ENCODE results near the gene PXDC1. TPM values are rescaled to one million over a fixed set of nuclear protein-coding genes. Genes with fewer than 3 reads are reported as not detected.

PXDC1 gene
- total RNA-seq, 1 donor from 2014 or later = 7.5 TPM

DNA sequence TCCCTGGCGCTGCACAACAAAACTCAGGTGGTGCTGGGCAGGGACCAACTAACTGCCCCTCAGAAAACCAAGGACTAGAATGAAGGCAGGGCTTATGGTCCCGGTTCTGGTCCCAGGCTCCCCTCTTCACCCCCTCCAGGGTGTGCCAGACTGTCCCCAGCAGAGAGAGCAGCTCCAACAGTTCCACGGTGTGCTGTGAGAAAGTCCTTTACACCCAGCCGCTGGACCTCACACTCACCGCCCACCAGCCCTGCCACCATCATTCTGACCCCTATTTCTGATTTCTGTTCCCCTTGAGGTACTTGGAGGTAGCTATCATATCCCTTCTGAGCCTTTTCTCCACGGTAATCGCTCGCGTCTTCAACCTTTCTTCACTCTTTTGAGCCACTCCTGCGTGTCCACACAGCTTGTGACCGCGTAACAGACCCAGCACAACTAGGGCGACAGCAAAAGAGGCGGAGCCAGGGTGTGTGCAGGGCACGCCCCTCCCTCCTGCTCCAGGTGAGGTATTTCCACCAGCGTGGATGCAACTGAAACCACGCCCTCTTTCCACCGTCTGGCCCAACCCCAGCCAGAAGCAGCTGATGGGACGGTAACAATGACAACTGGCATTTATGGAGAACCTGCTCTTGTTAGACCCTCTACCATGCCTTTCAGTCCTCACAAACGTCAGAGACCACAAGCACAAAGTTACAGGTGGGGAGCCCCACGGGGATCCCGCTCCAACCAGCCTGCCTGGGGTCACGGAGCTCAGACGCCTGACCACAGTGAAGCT is 2.3 kb downstream of the PXDC1 start:
- Mint-ChIP-seq H3K27ac (ENCODE audit: unreplicated experiment) (peak overlapping the region; percentile 1), H3K4me3 (ENCODE audit: unreplicated experiment) (peak overlapping the region; percentile 53)

DNA sequence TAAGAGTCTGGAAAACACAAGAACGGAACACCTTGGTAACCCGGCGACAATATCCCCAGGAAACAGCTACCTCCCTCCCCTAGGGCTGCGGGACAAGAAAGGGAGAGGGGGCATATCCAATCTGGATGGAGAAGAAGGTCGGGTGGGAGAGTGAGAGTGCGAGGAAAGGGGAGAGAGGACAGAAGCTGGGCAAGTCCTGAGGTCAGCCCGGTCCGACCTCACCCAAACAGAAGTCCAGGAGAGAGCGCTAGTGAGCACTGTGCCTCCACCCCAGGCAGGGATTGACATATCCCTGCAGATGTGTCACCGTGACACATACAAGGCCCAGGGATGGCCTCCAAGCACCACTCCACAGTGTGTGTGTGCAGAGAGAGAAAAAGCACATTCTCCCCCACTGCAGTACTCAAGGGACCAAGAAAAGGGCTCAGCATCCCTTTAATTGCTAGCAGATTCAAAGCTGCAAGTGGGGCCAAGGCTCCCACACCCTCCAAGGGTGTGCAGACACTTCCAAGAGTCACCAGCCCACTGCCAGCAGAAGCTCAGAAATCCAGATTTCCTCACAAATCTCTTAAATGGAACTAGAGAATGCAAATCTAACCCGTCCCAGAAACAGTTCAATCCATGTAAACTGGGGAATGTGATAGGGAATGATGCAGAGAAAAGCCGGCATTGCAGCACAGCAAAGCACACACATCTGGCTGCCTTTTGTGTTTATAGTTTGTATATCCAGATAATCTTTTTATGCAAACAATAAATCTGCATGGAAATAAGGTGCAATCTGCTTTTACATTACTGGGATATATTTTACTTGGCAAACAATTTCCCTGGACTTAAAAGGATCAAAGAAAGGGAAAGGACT is 3.1 kb downstream of the PXDC1 start:
- Mint-ChIP-seq H3K4me3 (ENCODE audit: unreplicated experiment) (no peak overlapping the region), H3K27me3 (ENCODE audit: unreplicated experiment) (peaks cover 12% of the 10 kb centered on the region), H3K27ac (ENCODE audit: unreplicated experiment) (no peak overlapping the region), H3K9me3 (ENCODE audit: unreplicated experiment) (peaks cover 13% of the 10 kb centered on the region), H3K4me1 (ENCODE audit: low read depth, unreplicated experiment) (peaks cover 22% of the 10 kb centered on the region), H3K36me3 (ENCODE audit: unreplicated experiment) (no peaks in the 10 kb centered on the region)
- DNase-seq = peak; percentile 85
- TF ChIP-seq CTCF (IDR thresholded peaks at IDR 0.05; ENCODE audit: partially characterized antibody, unreplicated experiment) = peak; percentile 59

More for the DNA sequence above, 2.3 kb downstream of the PXDC1 start:
- Mint-ChIP-seq H3K36me3 (ENCODE audit: unreplicated experiment) (no peaks in the 10 kb centered on the region), H3K27me3 (ENCODE audit: unreplicated experiment) (peaks cover 10% of the 10 kb centered on the region), H3K4me1 (ENCODE audit: low read depth, unreplicated experiment) (peaks cover 18% of the 10 kb centered on the region), H3K9me3 (ENCODE audit: unreplicated experiment) (peaks cover 12% of the 10 kb centered on the region)
- no peak for DNase-seq
- no peak for TF ChIP-seq CTCF (IDR thresholded peaks at IDR 0.05; ENCODE audit: partially characterized antibody, unreplicated experiment)

GRCh38 chr6:3747100-3747737 is 4.3 kb downstream of the PXDC1 start:
- H3K4me1 Mint-ChIP-seq (ENCODE audit: low read depth, unreplicated experiment) = peaks cover 26% of the 10 kb centered on the region
- no peaks in the 10 kb centered on the region for H3K36me3 Mint-ChIP-seq (ENCODE audit: unreplicated experiment)
- no peak for DNase-seq

GRCh38 chr6:3746696-3747095 is 4.8 kb downstream of the PXDC1 start:
- DNase-seq = no peak
- TF ChIP-seq CTCF (IDR thresholded peaks at IDR 0.05; ENCODE audit: partially characterized antibody, unreplicated experiment) = no peak
- H3K4me1 Mint-ChIP-seq (ENCODE audit: low read depth, unreplicated experiment) = peaks cover 26% of the 10 kb centered on the region
- H3K9me3 Mint-ChIP-seq (ENCODE audit: unreplicated experiment) = peaks cover 13% of the 10 kb centered on the region
- no peaks in the 10 kb centered on the region for H3K36me3 Mint-ChIP-seq (ENCODE audit: unreplicated experiment)
- peaks cover 9% of the 10 kb centered on the region for H3K27me3 Mint-ChIP-seq (ENCODE audit: unreplicated experiment)
- H3K4me3 Mint-ChIP-seq (ENCODE audit: unreplicated experiment) = no peak overlapping the region
- H3K27ac Mint-ChIP-seq (ENCODE audit: unreplicated experiment) = no peak overlapping the region

More at GRCh38 chr6:3747100-3747737, 4.3 kb downstream of the PXDC1 start:
- H3K27ac Mint-ChIP-seq (ENCODE audit: unreplicated experiment) = no peak overlapping the region
- TF ChIP-seq CTCF (IDR thresholded peaks at IDR 0.05; ENCODE audit: partially characterized antibody, unreplicated experiment) = no peak
- peaks cover 9% of the 10 kb centered on the region for H3K27me3 Mint-ChIP-seq (ENCODE audit: unreplicated experiment)
- H3K4me3 Mint-ChIP-seq (ENCODE audit: unreplicated experiment) = no peak overlapping the region
- peaks cover 13% of the 10 kb centered on the region for H3K9me3 Mint-ChIP-seq (ENCODE audit: unreplicated experiment)
